ENCODE measurements around the gene MYOC. TPM values are rescaled to one million over a fixed set of nuclear protein-coding genes. Genes with fewer than 3 reads are reported as not detected.

The MYOC gene
- total and polyA plus RNA-seq, 4 donors, result 0.11 to 1.8 (median 0.58) TPM

DNA sequence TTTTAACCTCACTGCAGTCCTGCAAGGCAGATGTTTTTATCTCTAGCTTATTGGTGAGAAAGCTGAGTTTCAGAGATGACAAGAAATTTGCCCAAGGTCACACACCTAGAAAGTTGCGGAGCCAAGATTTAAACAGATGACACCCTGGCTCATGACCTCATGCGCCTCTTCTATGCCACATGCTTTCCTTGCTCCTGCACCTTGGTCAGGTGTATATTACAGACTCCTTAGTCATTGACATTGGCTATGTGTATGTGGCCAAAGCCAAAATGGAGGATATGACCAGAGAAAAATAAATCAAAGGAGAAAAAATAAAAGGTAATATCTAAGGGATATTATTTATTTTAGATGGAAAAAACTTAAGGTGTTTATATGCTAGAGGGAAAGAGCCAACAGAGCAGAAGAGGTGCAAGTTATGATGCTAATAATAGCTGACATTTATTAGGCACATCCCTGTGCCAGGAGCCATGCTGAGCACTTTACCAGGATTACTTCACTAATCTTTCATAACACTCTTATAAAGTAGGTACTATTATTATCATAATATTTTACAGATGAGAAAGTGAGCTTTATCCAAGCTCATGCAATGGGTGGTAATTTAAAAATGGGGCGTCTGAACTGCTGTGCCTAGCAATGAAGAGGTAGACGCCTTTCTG lies 13.8 kb upstream of the MYOC start:
- Histone ChIP-seq H3K4me3 (no peak overlapping the region), H3K27ac (ENCODE audit: low read depth in 1 of 2, low read length in 1 of 2) (no peak overlapping the region), H3K9ac (ENCODE audit: insufficient read depth in 1 of 2, low read length in 2 of 2) (no peak overlapping the region), H3K27me3 (ENCODE audit: control insufficient read depth in 3 of 3, insufficient read depth in 3 of 3, low read length in 2 of 3) (no peaks in the 10 kb centered on the region), H3K36me3 (ENCODE audit: control insufficient read depth in 4 of 4, insufficient read depth in 4 of 4, low read length in 4 of 4) (no peaks in the 10 kb centered on the region), H3K4me1 (ENCODE audit: control insufficient read depth in 5 of 5, insufficient read depth in 5 of 5, low read length in 5 of 5) (peaks cover 0 to 4% (median 0%) of the 10 kb centered on the region in 5 donors), H3K9me3 (ENCODE audit: control insufficient read depth in 4 of 4, insufficient read depth in 3 of 4, low read length in 3 of 4) (no peaks in the 10 kb centered on the region)
- TF ChIP-seq CTCF (IDR thresholded peaks at IDR 0.05; ENCODE audit: control extremely low read depth, extremely low read depth), result no peak
- ATAC-seq (ENCODE audit: insufficient read depth, low FRiP score) (no peak), DNase-seq (no peak)
- WGBS, 2 donors, result 90 to 95% methylated on average over 4 of the region's 4 CpGs

- Histone ChIP-seq H3K9ac (ENCODE audit: insufficient read depth in 1 of 2, low read length in 2 of 2) (no peak overlapping the region), H3K4me1 (ENCODE audit: control insufficient read depth in 5 of 5, insufficient read depth in 5 of 5, low read length in 5 of 5) (peaks cover 0 to 4% (median 0%) of the 10 kb centered on the region in 5 donors), H3K27me3 (ENCODE audit: control insufficient read depth in 3 of 3, insufficient read depth in 3 of 3, low read length in 2 of 3) (no peaks in the 10 kb centered on the region), H3K4me3 (no peak overlapping the region), H3K36me3 (ENCODE audit: control insufficient read depth in 4 of 4, insufficient read depth in 4 of 4, low read length in 4 of 4) (no peaks in the 10 kb centered on the region), H3K9me3 (ENCODE audit: control insufficient read depth in 4 of 4, insufficient read depth in 3 of 4, low read length in 3 of 4) (no peaks in the 10 kb centered on the region), H3K27ac (ENCODE audit: low read depth in 1 of 2, low read length in 1 of 2) (no peak overlapping the region)
- DNase-seq (no peak), ATAC-seq (ENCODE audit: insufficient read depth, low FRiP score) (no peak)
- no peak for TF ChIP-seq CTCF (IDR thresholded peaks at IDR 0.05; ENCODE audit: control extremely low read depth, extremely low read depth)
Observed at GRCh38 chr1:171664976-171665375, 12.5 kb upstream of the MYOC start.

DNA sequence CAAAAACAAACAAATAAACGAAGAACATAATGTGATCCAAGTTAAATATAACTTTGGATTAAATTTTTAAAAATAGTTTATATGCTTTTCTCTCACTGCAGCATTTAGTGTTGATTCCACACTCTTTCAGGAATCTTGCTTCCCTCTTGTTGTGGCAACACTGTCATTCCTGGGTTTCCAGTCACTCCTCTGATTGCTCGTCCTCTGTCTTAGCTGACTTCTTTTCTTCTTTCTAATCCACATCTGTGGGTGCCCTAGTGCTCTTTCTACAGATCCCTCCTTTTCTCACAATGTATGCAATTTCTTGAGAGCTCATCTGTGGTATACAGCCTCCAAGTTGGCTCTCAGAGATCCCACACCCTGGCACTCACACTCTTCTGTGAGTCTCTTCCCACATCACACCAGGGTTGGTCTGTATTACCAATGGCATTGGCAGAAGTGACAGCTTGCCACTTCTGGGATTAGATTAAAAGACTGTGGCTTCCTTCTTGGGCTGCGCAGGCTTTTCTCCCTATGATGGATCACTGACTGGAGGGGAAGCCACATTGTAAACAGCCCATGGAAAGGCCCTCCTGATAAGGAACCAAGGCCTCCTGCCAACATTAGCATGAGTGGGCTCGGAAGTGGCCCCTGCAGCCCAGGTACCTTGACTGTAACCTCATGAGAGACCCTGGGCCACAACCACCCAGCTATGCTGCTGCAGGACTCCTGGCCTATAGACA lies 11.5 kb upstream of the MYOC start:
- Histone ChIP-seq H3K4me1 (ENCODE audit: control insufficient read depth in 5 of 5, insufficient read depth in 5 of 5, low read length in 5 of 5) (peaks cover 0 to 4% (median 0%) of the 10 kb centered on the region in 5 donors), H3K9me3 (ENCODE audit: control insufficient read depth in 4 of 4, insufficient read depth in 3 of 4, low read length in 3 of 4) (no peaks in the 10 kb centered on the region), H3K27me3 (ENCODE audit: control insufficient read depth in 3 of 3, insufficient read depth in 3 of 3, low read length in 2 of 3) (no peaks in the 10 kb centered on the region), H3K27ac (ENCODE audit: low read depth in 1 of 2, low read length in 1 of 2) (no peak overlapping the region), H3K36me3 (ENCODE audit: control insufficient read depth in 4 of 4, insufficient read depth in 4 of 4, low read length in 4 of 4) (no peaks in the 10 kb centered on the region), H3K4me3 (no peak overlapping the region), H3K9ac (ENCODE audit: insufficient read depth in 1 of 2, low read length in 2 of 2) (no peak overlapping the region)
- no peak for ATAC-seq (ENCODE audit: insufficient read depth, low FRiP score)
- no peak for TF ChIP-seq CTCF (IDR thresholded peaks at IDR 0.05; ENCODE audit: control extremely low read depth, extremely low read depth)
- 52 to 60% methylated on average over 4 of the region's 4 CpGs for WGBS, 2 donors
- peak in 1 of 3 donors; percentile 21 for DNase-seq
